ENCODE results near the gene ANKRD18B. TPM values are rescaled to one million over a fixed set of nuclear protein-coding genes. Genes with fewer than 3 reads are reported as not detected.
"Not testable (repeated sequence)": the region's sequence is repeated elsewhere in the genome, so short reads cannot be mapped to it uniquely, and the experiment has no call there.

Gene ANKRD18B
- 13.3 and 23.4 TPM in 2 replicates for total RNA-seq (2014; rRNA removed; shearing (Covaris generic))

- DNase-seq: peak; percentile 93 to 96
- H3K9me3 ChIP-seq (replicated peaks); H3K27me3 ChIP-seq; H3K4me1 ChIP-seq; H3K36me3 ChIP-seq: not testable (repeated sequence)
- H3K27ac ChIP-seq: peak within 1 kb of the TSS; percentile 97
- H3K4me3 ChIP-seq: peak within 1 kb of the TSS; percentile 89
Measured at GRCh38 chr9:33523397-33524305, at the start of gene ANKRD18B. TSS of gene ANKRD18B (plus strand) at chr9:33524251. CDS start at chr9:33524490, 239 bp downstream.

GRCh38 chr9:33475357-33475756, 48.7 kb upstream of the ANKRD18B start:
- no peak overlapping the region for H3K4me3 ChIP-seq
- no peaks in the 10 kb centered on the region for H3K4me1 ChIP-seq
- DNase-seq: no peak

GRCh38 chr9:33476503-33476902, 47.5 kb upstream of the ANKRD18B start:
- no peaks in the 10 kb centered on the region for H3K9me3 ChIP-seq (replicated peaks)
- no peak for DNase-seq
- H3K27me3 ChIP-seq: no peaks in the 10 kb centered on the region
- no peaks in the 10 kb centered on the region for H3K4me1 ChIP-seq
- no peak overlapping the region for H3K27ac ChIP-seq
- H3K36me3 ChIP-seq: peaks cover 4% of the 10 kb centered on the region; the same call in 1 of the 2 replicates
- no peak overlapping the region for H3K4me3 ChIP-seq

More at GRCh38 chr9:33475357-33475756, 48.7 kb upstream of the ANKRD18B start:
- Histone ChIP-seq H3K27me3 (no peaks in the 10 kb centered on the region), H3K27ac (no peak overlapping the region), H3K36me3 (peaks cover 8% of the 10 kb centered on the region; the same call in 1 of the 2 replicates), H3K9me3 (replicated peaks) (no peaks in the 10 kb centered on the region)

- Histone ChIP-seq H3K9me3 (replicated peaks) (no peaks in the 10 kb centered on the region), H3K4me3 (no peak overlapping the region), H3K27ac (no peak overlapping the region), H3K4me1 (no peaks in the 10 kb centered on the region), H3K36me3 (no peaks in the 10 kb centered on the region), H3K27me3 (no peaks in the 10 kb centered on the region)
- no peak for DNase-seq
Measured at GRCh38 chr9:33480106-33480505, 43.9 kb upstream of the ANKRD18B start.

DNA sequence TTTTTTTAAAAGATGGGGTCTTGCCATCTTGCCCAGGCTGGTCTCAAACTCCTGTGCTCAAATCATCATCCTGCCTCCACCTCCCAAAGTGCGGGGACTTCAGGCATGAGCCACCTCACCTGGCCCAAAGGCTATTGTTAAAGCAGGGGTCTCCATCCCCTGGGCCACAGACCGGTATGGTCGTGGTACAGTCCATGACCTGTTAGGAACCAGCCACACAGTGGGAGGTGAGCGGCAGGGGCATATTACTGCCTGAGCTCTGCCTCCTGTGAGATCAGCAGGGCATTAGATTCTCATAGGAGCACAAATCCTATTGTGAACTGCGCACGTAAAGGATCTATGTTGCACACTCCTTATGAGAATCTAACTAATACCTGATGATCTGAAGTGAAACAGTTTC, 43.1 kb upstream of the ANKRD18B start:
- H3K27me3 ChIP-seq: no peaks in the 10 kb centered on the region
- H3K4me1 ChIP-seq: no peaks in the 10 kb centered on the region
- H3K4me3 ChIP-seq: no peak overlapping the region
- no peak overlapping the region for H3K27ac ChIP-seq
- no peak for DNase-seq
- H3K36me3 ChIP-seq: no peaks in the 10 kb centered on the region
- no peaks in the 10 kb centered on the region for H3K9me3 ChIP-seq (replicated peaks)

DNA sequence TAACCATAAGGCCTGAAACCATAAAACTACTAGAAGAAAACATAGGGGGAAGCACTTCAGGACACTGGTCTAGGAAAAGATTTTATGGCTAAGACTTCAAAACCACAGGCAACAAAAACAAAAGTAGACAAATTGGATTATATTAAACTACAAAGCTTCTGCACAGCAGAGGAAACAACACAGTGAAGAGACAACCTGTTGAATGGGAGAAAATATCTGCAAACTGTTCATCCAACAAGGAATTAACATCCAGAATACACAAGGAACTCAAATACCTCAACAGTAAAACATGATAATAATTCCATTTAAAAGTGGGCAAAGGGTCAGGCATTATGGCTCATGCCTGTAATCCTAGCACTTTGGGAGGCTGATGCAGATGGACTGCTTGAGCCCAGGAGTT, 38.7 kb upstream of the ANKRD18B start:
- H3K9me3 ChIP-seq (replicated peaks); H3K4me1 ChIP-seq; H3K27ac ChIP-seq; DNase-seq; H3K27me3 ChIP-seq; H3K36me3 ChIP-seq; H3K4me3 ChIP-seq: not testable (repeated sequence)

- no peaks in the 10 kb centered on the region for H3K9me3 ChIP-seq (replicated peaks)
- H3K27ac ChIP-seq: no peak overlapping the region
- H3K4me3 ChIP-seq: no peak overlapping the region
- DNase-seq: no peak
- no peaks in the 10 kb centered on the region for H3K36me3 ChIP-seq
- no peaks in the 10 kb centered on the region for H3K4me1 ChIP-seq
- H3K27me3 ChIP-seq: no peaks in the 10 kb centered on the region
Measured at GRCh38 chr9:33489066-33489465, 35.0 kb upstream of the ANKRD18B start.

- H3K36me3 ChIP-seq, DNase-seq, H3K4me1 ChIP-seq: not testable (repeated sequence)
Measured at GRCh38 chr9:33493819-33494218, 30.2 kb upstream of the ANKRD18B start.

DNA sequence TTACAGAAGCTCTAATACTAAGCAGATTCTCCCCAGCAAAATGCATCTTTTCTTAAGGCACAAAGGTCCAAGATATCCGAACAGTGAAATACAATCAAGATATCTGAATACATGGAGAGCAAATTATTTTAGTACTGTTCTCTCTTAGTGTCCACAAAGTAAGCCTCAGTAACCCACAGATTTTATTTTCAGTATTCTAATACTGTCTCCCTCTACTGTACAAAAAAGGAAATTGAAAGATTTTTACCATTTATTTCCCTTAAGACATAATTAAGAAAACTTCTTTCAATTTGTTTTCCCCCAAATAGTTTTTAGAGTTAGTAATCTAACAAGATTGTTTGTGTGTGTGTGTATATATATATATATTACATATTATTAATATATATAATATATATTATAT, 25.7 kb upstream of the ANKRD18B start:
- DNase-seq: no peak

More at GRCh38 chr9:33493819-33494218, 30.2 kb upstream of the ANKRD18B start:
- not testable (repeated sequence) for H3K27ac ChIP-seq; H3K27me3 ChIP-seq; H3K9me3 ChIP-seq (replicated peaks); H3K4me3 ChIP-seq

GRCh38 chr9:33506626-33507370, 17.3 kb upstream of the ANKRD18B start:
- H3K4me1 ChIP-seq: 0 out of 2 replicates have a peak, but pooled peaks cover 3% of the 10 kb centered on the region
- no peaks in the 10 kb centered on the region for H3K27me3 ChIP-seq
- H3K27ac ChIP-seq: peak overlapping the region; percentile 40; the same call in 1 of the 2 replicates
- H3K9me3 ChIP-seq (replicated peaks): no peaks in the 10 kb centered on the region
- DNase-seq: peak; percentile 31 to 57
- H3K4me3 ChIP-seq: no peak overlapping the region
- H3K36me3 ChIP-seq: no peaks in the 10 kb centered on the region

More for the DNA sequence above, 25.7 kb upstream of the ANKRD18B start:
- Histone ChIP-seq H3K4me1 (no peaks in the 10 kb centered on the region), H3K9me3 (replicated peaks) (no peaks in the 10 kb centered on the region), H3K4me3 (no peak overlapping the region), H3K27ac (no peak overlapping the region), H3K27me3 (no peaks in the 10 kb centered on the region), H3K36me3 (no peaks in the 10 kb centered on the region)

DNA sequence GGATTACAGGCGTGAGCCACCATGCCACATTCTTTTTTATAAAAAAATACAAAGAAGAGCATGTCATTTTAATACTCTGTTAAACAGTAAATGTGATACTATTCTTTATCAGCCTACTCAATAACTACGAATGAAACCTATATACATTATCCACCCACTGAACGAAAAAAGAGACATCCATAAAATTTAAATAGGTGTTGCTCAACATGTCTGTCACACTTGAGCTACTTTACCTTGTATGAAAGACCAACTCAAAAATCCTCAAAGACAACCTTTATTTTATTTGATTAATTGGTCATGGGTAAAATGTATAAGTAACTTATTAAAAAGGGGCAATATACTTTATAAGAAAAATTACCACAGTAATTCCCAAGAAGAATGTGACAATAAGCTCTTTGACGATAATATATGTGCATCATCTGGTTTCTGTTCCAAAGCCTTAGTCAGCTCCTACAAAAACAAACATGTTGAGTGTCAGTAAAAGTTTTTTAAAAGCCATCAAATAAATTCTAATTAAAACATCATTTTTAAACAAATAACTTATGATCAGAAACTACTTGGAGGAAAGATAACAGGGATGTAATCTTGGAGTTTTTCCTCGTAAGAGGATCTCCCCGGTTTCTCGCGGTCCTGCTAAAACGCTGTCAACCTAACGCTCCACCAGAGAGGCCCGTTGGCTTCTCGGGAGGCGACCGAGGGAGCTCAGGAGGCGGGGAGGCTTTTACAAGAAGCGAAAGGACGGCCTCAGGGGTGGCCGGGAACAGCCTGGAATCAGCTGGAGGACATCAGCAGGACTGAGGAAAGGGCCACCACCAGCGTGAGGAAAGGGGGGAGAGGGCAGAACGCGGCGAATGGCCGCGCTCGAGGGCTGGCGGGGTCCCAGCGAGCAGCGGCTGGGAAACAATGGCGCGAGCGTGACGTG, 13.5 kb upstream of the ANKRD18B start:
- H3K9me3 ChIP-seq (replicated peaks): no peaks in the 10 kb centered on the region
- peak overlapping the region; percentile 81 for H3K27ac ChIP-seq
- no peaks in the 10 kb centered on the region for H3K27me3 ChIP-seq
- no peaks in the 10 kb centered on the region for H3K36me3 ChIP-seq
- H3K4me1 ChIP-seq: peaks cover 3% of the 10 kb centered on the region; the same call in 1 of the 2 replicates
- DNase-seq: peak; percentile 76 to 77
- peak overlapping the region; percentile 61 for H3K4me3 ChIP-seq

- H3K4me3 ChIP-seq: peak overlapping the region; percentile 61
- H3K27me3 ChIP-seq; DNase-seq; H3K36me3 ChIP-seq; H3K9me3 ChIP-seq (replicated peaks); H3K4me1 ChIP-seq: not testable (repeated sequence)
- peak overlapping the region; percentile 81 for H3K27ac ChIP-seq
Measured at GRCh38 chr9:33511184-33511517, 12.9 kb upstream of the ANKRD18B start.

DNA sequence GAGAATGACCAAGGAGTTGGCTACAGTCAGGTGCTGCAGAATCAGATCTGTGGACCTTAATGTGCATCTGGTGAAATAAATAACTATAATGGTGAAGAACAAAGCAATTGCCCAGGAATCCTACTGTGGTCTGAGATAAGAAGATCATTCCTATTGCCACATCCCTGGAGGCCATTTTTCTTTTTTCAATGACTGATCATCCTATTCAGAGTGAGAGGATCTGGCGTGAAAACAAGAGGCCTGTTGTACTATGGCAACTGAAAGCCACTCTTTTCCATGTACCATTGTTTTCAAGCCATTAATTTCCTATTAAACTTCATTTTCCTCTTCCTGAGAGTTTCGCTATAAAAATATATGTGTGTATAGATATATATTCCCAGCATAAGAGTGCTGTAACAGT, 11.5 kb upstream of the ANKRD18B start:
- H3K4me1 ChIP-seq; H3K27ac ChIP-seq; H3K9me3 ChIP-seq (replicated peaks); H3K27me3 ChIP-seq; H3K36me3 ChIP-seq; DNase-seq; H3K4me3 ChIP-seq: not testable (repeated sequence)

- H3K27ac ChIP-seq; H3K9me3 ChIP-seq (replicated peaks); H3K27me3 ChIP-seq; H3K4me1 ChIP-seq; H3K36me3 ChIP-seq; H3K4me3 ChIP-seq: not testable (repeated sequence)
- DNase-seq: peak; percentile 13 to 32
Measured at GRCh38 chr9:33515342-33515995, 8.6 kb upstream of the ANKRD18B start.

All from SJCRH30 (cell line).